Neuronal stem cell (in vitro differentiated cells): Measurements from ENCODE around the gene C12orf60.

Experiments used
- DNase-seq: peaks from one replicate; pipeline ENCODE4 v3.0.0-alpha.2; 2013; ENCODE audit warnings: low spot score
- H2AFZ ChIP-seq: one replicate; pipeline ENCODE4 v1.6.1; 2013; ENCODE audit warnings: mild to moderate bottlenecking, low read length, inconsistent platforms
- H2AK5ac ChIP-seq: 2 replicates; pipeline ENCODE4 v1.6.1; 2013; ENCODE audit warnings: low read depth, mild to moderate bottlenecking, inconsistent platforms, low read length, moderate library complexity, mixed read lengths
- H2BK120ac ChIP-seq: 2 replicates; pipeline ENCODE4 v1.6.1; 2013; ENCODE audit warnings: low read depth, mild to moderate bottlenecking, inconsistent platforms, low read length, moderate library complexity, mixed read lengths
- H2BK12ac ChIP-seq: one replicate; pipeline ENCODE4 v1.6.1; 2013; ENCODE audit warnings: low read length, inconsistent platforms
- H2BK15ac ChIP-seq: 2 replicates; pipeline ENCODE4 v1.6.1; 2013; ENCODE audit warnings: mild to moderate bottlenecking, low read length, inconsistent platforms, mixed read lengths
- H2BK5ac ChIP-seq: one replicate; pipeline ENCODE4 v1.6.1; 2013; ENCODE audit warnings: inconsistent platforms, mild to moderate bottlenecking, low read length, moderate library complexity
- H3K14ac ChIP-seq: one replicate; pipeline ENCODE4 v1.6.1; 2013; ENCODE audit warnings: low read length, inconsistent platforms
- H3K18ac ChIP-seq: 2 replicates; pipeline ENCODE4 v1.6.1; 2013; ENCODE audit warnings: low read length, inconsistent platforms
- H3K23ac ChIP-seq: 2 replicates; pipeline ENCODE4 v1.6.1; 2013; ENCODE audit warnings: low read depth, mild to moderate bottlenecking, mixed read lengths, low read length, inconsistent platforms; ENCODE audit not compliant: poor library complexity
- H3K27ac ChIP-seq: replicated peaks from 3 replicates; pipeline ENCODE4 v1.5.1; 2013; ENCODE audit warnings: low read length, inconsistent platforms
- H3K27me3 ChIP-seq, 3 experiments: 2 replicates each; pipeline ENCODE4 v1.6.1; 2013; ENCODE audit warnings: low read length in 3 of 3, mild to moderate bottlenecking in 2 of 3, inconsistent platforms in 1 of 3, low read depth in 1 of 3, mixed read lengths in 1 of 3, moderate library complexity in 1 of 3; ENCODE audit not compliant: control insufficient read depth in 3 of 3, insufficient read depth in 3 of 3
- H3K36me3 ChIP-seq, 2 donors: replicated peaks in 1 of 2; 2 replicates each; pipeline ENCODE4 v1.6.1; 2013; ENCODE audit warnings: low read length in 2 of 2; ENCODE audit not compliant: control insufficient read depth in 2 of 2, insufficient read depth in 2 of 2
- H3K4ac ChIP-seq: 2 replicates; pipeline ENCODE4 v1.6.1; 2013; ENCODE audit warnings: inconsistent platforms, mild to moderate bottlenecking, low read length, moderate library complexity
- H3K4me1 ChIP-seq, 2 donors: 1 replicate in 1 of 2; 2 replicates in 1 of 2; pipeline ENCODE4 v1.6.1; 2013; ENCODE audit warnings: low read length in 2 of 2, low read depth in 1 of 2; ENCODE audit not compliant: control insufficient read depth in 2 of 2, insufficient read depth in 1 of 2
- H3K4me2 ChIP-seq: one replicate; pipeline ENCODE4 v1.6.1; 2013; ENCODE audit warnings: mild to moderate bottlenecking, low read length, inconsistent platforms; ENCODE audit not compliant: insufficient read depth, poor library complexity, severe bottlenecking
- H3K4me3 ChIP-seq, 2 donors: 2 replicates each; pipeline ENCODE4 v1.5.1; 2013; ENCODE audit warnings: low read length in 2 of 2, mild to moderate bottlenecking in 2 of 2, inconsistent platforms in 1 of 2, moderate library complexity in 1 of 2
- H3K79me1 ChIP-seq: one replicate; pipeline ENCODE4 v1.6.1; 2013; ENCODE audit warnings: low read depth, mild to moderate bottlenecking, inconsistent platforms, low read length, moderate library complexity
- H3K9ac ChIP-seq: one replicate; pipeline ENCODE4 v1.6.1; 2013; ENCODE audit warnings: mild to moderate bottlenecking, low read depth, low read length, inconsistent platforms; ENCODE audit not compliant: poor library complexity
- H3K9me3 ChIP-seq, 2 donors: replicated peaks in 1 of 2; 2 replicates each; pipeline versions ENCODE3 to v1.6.1; 2013; ENCODE audit warnings: low read length in 2 of 2, mild to moderate bottlenecking in 2 of 2, inconsistent platforms in 1 of 2, low read depth in 1 of 2, mixed read lengths in 1 of 2, moderate library complexity in 1 of 2; ENCODE audit not compliant: control insufficient read depth in 2 of 2, insufficient read depth in 1 of 2
- H4K8ac ChIP-seq: one replicate; pipeline ENCODE4 v1.6.1; 2013; ENCODE audit warnings: low read depth, mild to moderate bottlenecking, inconsistent platforms, low read length, moderate library complexity
- H4K91ac ChIP-seq: one replicate; pipeline ENCODE4 v1.6.1; 2013; ENCODE audit warnings: low read length, low read depth, mild to moderate bottlenecking, inconsistent platforms; ENCODE audit not compliant: poor library complexity
- WGBS, 2 donors: extraction: QIAGEN DNeasy Blood & Tissue Kit; methylation state at CpG; one replicate each; pipeline ENCODE4 v1.1.7; 2013; ENCODE audit warnings: missing lambda C conversion rate in 2 of 2, mixed read lengths in 1 of 2; ENCODE audit not compliant: insufficient read length in 2 of 2, insufficient replicate concordance in 1 of 2; ENCODE audit errors: extremely low coverage in 2 of 2; 5-methylcytosine and 5-hydroxymethylcytosine counted together

Gene C12orf60

GRCh38 chr12:14873440-14874185, 70.1 kb downstream of the C12orf60 start:
- no peak overlapping the region for H2BK5ac ChIP-seq
- H3K36me3 ChIP-seq = no peaks in the 10 kb centered on the region
- no peak overlapping the region for H2BK15ac ChIP-seq
- no peak for DNase-seq
- H3K4me2 ChIP-seq = no peak overlapping the region
- H3K27ac ChIP-seq = no peak overlapping the region
- no peak overlapping the region for H3K4me3 ChIP-seq
- no peak overlapping the region for H3K14ac ChIP-seq
- no CpG with 5 or more reads among the region's 1 CpG for WGBS, 2 donors
- no peak overlapping the region for H4K8ac ChIP-seq
- no peaks in the 10 kb centered on the region for H3K9me3 ChIP-seq
- no peak overlapping the region for H3K4ac ChIP-seq
- H4K91ac ChIP-seq = no peak overlapping the region
- H3K23ac ChIP-seq = no peak overlapping the region
- no peak overlapping the region for H2AFZ ChIP-seq
- H3K79me1 ChIP-seq = no peaks in the 10 kb centered on the region
- H2AK5ac ChIP-seq = no peak overlapping the region
- no peak overlapping the region for H3K9ac ChIP-seq
- H3K4me1 ChIP-seq = no peaks in the 10 kb centered on the region
- no peaks in the 10 kb centered on the region for H3K27me3 ChIP-seq
- H2BK12ac ChIP-seq = no peak overlapping the region
- no peak overlapping the region for H2BK120ac ChIP-seq
- H3K18ac ChIP-seq = no peak overlapping the region
